Nephron progenitor cell (in vitro differentiated cells): ENCODE data around the gene GPR158.
"Not testable (repeated sequence)": the region's sequence is repeated elsewhere in the genome, so short reads cannot be mapped to it uniquely, and the experiment has no call there.

ENCODE experiments used
- DNase-seq: peaks from one replicate; pipeline ENCODE4 v3.0.0; 2021
- H3K27ac Mint-ChIP-seq: 2 replicates; pipeline ENCODE4 v1.8.0; 2021; ENCODE audit warnings: mild to moderate bottlenecking, moderate library complexity, mixed read lengths
- H3K27me3 Mint-ChIP-seq: 2 replicates; pipeline ENCODE4 v1.8.0; 2021; ENCODE audit warnings: mild to moderate bottlenecking, low read depth, mixed read lengths; ENCODE audit not compliant: poor library complexity
- H3K36me3 Mint-ChIP-seq: 2 replicates; pipeline ENCODE4 v1.8.0; 2021; ENCODE audit warnings: low read depth, mixed read lengths
- H3K4me1 Mint-ChIP-seq: 2 replicates; pipeline ENCODE4 v1.8.0; 2021; ENCODE audit warnings: mixed read lengths
- H3K4me3 Mint-ChIP-seq: 2 replicates; pipeline ENCODE4 v1.8.0; 2021; ENCODE audit warnings: mild to moderate bottlenecking, moderate library complexity, mixed read lengths
- H3K9me3 Mint-ChIP-seq: 2 replicates; pipeline ENCODE4 v1.8.0; 2021; ENCODE audit warnings: mild to moderate bottlenecking, moderate library complexity, mixed read lengths
- CTCF ChIP-seq: fragments of 200-600 bp; sonication (generic); IDR thresholded peaks from 2 replicates; pipeline ENCODE4 v1.5.0; 2021; ENCODE audit warnings: antibody characterized with exemption

The GPR158 gene

DNA sequence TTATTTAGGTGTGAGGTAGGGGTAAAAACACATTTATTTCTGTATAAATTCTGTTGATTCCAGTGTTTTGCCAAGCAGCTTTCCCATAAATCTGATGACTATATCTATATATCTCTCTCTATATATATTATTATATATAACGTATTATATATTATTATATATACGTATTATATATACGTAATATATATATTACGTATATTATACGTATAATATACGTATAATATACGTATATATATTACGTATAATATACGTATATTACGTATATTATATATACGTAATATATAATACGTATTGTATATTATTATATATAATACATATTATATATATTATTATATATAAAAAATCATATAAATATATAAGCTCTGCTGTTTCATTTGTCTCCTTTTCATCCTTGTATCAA, 163.5 kb downstream of the GPR158 start:
- Mint-ChIP-seq H3K4me3 (no peak overlapping the region), H3K9me3 (no peaks in the 10 kb centered on the region), H3K36me3 (no peaks in the 10 kb centered on the region), H3K27me3 (no peaks in the 10 kb centered on the region), H3K27ac (no peak overlapping the region), H3K4me1 (no peaks in the 10 kb centered on the region)
- no peak for TF ChIP-seq CTCF
- DNase-seq = no peak

- no peak overlapping the region for H3K27ac Mint-ChIP-seq
- no peaks in the 10 kb centered on the region for H3K9me3 Mint-ChIP-seq
- no peaks in the 10 kb centered on the region for H3K27me3 Mint-ChIP-seq
- DNase-seq = no peak
- H3K4me1 Mint-ChIP-seq = no peaks in the 10 kb centered on the region
- no peak for TF ChIP-seq CTCF
- no peak overlapping the region for H3K4me3 Mint-ChIP-seq
- H3K36me3 Mint-ChIP-seq = no peaks in the 10 kb centered on the region
These were observed 165.2 kb downstream of the GPR158 start for GRCh38 chr10:25339966-25340365.

GRCh38 chr10:25349520-25349919, 174.7 kb downstream of the GPR158 start:
- no peak overlapping the region for H3K4me3 Mint-ChIP-seq
- no peak for DNase-seq
- no peaks in the 10 kb centered on the region for H3K27me3 Mint-ChIP-seq
- no peak for TF ChIP-seq CTCF
- peaks cover 4% of the 10 kb centered on the region for H3K9me3 Mint-ChIP-seq
- no peaks in the 10 kb centered on the region for H3K4me1 Mint-ChIP-seq
- H3K36me3 Mint-ChIP-seq = no peaks in the 10 kb centered on the region
- H3K27ac Mint-ChIP-seq = no peak overlapping the region

GRCh38 chr10:25356609-25357008, 181.8 kb downstream of the GPR158 start:
- Mint-ChIP-seq H3K27ac (no peak overlapping the region), H3K27me3 (no peaks in the 10 kb centered on the region), H3K9me3 (peaks cover 69% of the 10 kb centered on the region), H3K4me3 (no peak overlapping the region), H3K36me3 (peaks cover 8% of the 10 kb centered on the region), H3K4me1 (no peaks in the 10 kb centered on the region)
- no peak for TF ChIP-seq CTCF
- DNase-seq = no peak

DNA sequence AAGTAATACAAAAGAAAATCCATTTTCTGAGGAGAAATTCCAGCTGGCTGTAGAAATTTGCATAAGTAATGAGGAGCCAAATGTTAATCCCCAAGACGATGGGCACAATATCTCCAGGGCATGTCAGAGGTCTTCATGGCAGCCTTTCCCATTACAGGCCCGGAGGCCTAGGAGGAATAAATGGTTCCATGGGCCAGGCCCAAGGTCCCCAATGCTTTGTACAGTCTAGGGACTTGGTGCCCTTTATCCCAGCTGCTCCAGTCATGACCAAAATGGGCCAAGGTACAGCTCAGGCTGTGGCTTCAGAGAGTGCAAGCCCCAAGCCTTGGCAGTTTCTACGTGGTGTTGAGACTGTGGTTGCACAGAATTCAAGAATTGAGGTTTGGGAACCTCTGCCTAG, 182.5 kb downstream of the GPR158 start:
- Mint-ChIP-seq H3K27me3 (no peaks in the 10 kb centered on the region), H3K9me3 (peaks cover 69% of the 10 kb centered on the region), H3K4me1 (no peaks in the 10 kb centered on the region), H3K4me3 (no peak overlapping the region), H3K36me3 (peaks cover 8% of the 10 kb centered on the region), H3K27ac (no peak overlapping the region)
- TF ChIP-seq CTCF = no peak
- no peak for DNase-seq

- H3K27ac Mint-ChIP-seq = peak overlapping the region; percentile 29
- no peak for TF ChIP-seq CTCF
- no peaks in the 10 kb centered on the region for H3K27me3 Mint-ChIP-seq
- H3K36me3 Mint-ChIP-seq = peaks cover 5% of the 10 kb centered on the region
- H3K4me1 Mint-ChIP-seq = peaks cover 38% of the 10 kb centered on the region
- no peak overlapping the region for H3K4me3 Mint-ChIP-seq
- no peak for DNase-seq
- H3K9me3 Mint-ChIP-seq = peaks cover 14% of the 10 kb centered on the region
These were observed 207.4 kb downstream of the GPR158 start for GRCh38 chr10:25382029-25382810.

DNA sequence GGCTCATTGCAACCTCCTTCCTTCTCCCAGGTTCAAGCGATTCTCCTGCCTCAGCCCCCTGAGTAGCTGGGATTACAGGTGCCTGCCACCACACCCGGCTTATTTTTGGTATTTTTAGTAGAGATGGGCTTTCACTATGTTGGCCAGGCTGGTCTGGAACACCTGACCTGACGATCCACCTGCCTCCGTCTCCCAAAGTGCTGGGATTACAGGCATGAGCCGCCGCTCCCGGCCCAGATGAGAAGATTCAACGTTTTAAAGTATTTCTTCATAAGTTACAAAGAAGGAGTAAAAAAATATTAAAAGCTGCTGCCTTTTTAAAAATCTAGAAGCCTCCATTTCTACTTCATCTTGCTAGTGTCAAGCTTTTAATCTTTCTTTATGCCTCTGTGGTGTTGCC, 208.1 kb downstream of the GPR158 start:
- H3K27ac Mint-ChIP-seq, H3K36me3 Mint-ChIP-seq, H3K4me3 Mint-ChIP-seq, DNase-seq, H3K27me3 Mint-ChIP-seq: not testable (repeated sequence)
- Mint-ChIP-seq H3K9me3 (peaks cover 21% of the 10 kb centered on the region), H3K4me1 (peaks cover 38% of the 10 kb centered on the region)
